Measurements from ENCODE around the gene BORCS6.

BORCS6 gene

GRCh38 chr17:8153957-8154607 lies 35.9 kb downstream of the BORCS6 start:
- no peak for DNase-seq

- no peak for DNase-seq
Observed at GRCh38 chr17:8153525-8153956, 36.4 kb downstream of the BORCS6 start.

- DNase-seq, result no peak
Observed at GRCh38 chr17:8153031-8153451, 36.9 kb downstream of the BORCS6 start.

- DNase-seq, result peak; percentile 94
Observed at GRCh38 chr17:8152112-8152775, 37.7 kb downstream of the BORCS6 start, which contains the start of gene PER1. Gene PER1 (minus strand): TSS chr17:8152404. CDS start chr17:8150706, 1,698 bp downstream.

- DNase-seq, result no peak
Observed at GRCh38 chr17:8151641-8152111, 38.3 kb downstream of the BORCS6 start.

GRCh38 chr17:8151120-8151640 lies 38.8 kb downstream of the BORCS6 start:
- DNase-seq, result peak; percentile 86

GRCh38 chr17:8150194-8151119 lies 39.5 kb downstream of the BORCS6 start:
- no peak for DNase-seq

GRCh38 chr17:8149419-8150193 lies 40.4 kb downstream of the BORCS6 start:
- no peak for DNase-seq

- DNase-seq, result no peak
Observed at GRCh38 chr17:8148560-8148959, 41.4 kb downstream of the BORCS6 start.

- DNase-seq, result no peak
Observed at GRCh38 chr17:8147805-8148404, 42.1 kb downstream of the BORCS6 start.

- no peak for DNase-seq
Observed at GRCh38 chr17:8147141-8147804, 42.7 kb downstream of the BORCS6 start.

- DNase-seq, result no peak
Observed at GRCh38 chr17:8146381-8147140, 43.4 kb downstream of the BORCS6 start.

GRCh38 chr17:8145811-8146210 lies 44.2 kb downstream of the BORCS6 start:
- no peak for DNase-seq

- DNase-seq, result no peak
Observed at GRCh38 chr17:8144401-8145231, 45.4 kb downstream of the BORCS6 start.

- no peak for DNase-seq
Observed at GRCh38 chr17:8143581-8144400, 46.2 kb downstream of the BORCS6 start.

GRCh38 chr17:8142887-8143580 lies 46.9 kb downstream of the BORCS6 start:
- DNase-seq, result no peak

GRCh38 chr17:8142158-8142886 lies 47.7 kb downstream of the BORCS6 start:
- no peak for DNase-seq

All from NCI-H748 treated with DMSO at 0.1 percent for 48 hours (cell line).